A549 (cell line): Measurements from ENCODE around the gene NOD2. TPM values are rescaled to one million over a fixed set of nuclear protein-coding genes. Genes with fewer than 3 reads are reported as not detected.

ENCODE experiments used
- ATAC-seq, 2 experiments: fragments of 200-7000 bp in 1 of 2; fragments of >200 bp in 1 of 2; cut with Nextera tagmentation in 1 of 2; cut with Tn5 transposase in 1 of 2; 3 replicates each; pipeline versions ENCODE4 v1.8.0 to v1.9.1; 2018 to 2020; ENCODE audit warnings: mild to moderate bottlenecking in 1 of 2, moderate library complexity in 1 of 2
- CTCF ChIA-PET: fragments of 300-600 bp; sonication (Branson Sonifier 250); formaldehyde crosslinking; extraction: SDS; loops from one replicate; lab custom pipeline; 2021; ENCODE audit warnings: antibody characterized with exemption, inconsistent platforms; lab: Yijun Ruan, JAX
- POLR2A ChIA-PET: fragments of 350-600 bp; formaldehyde crosslinking; extraction: SDS; loops from one replicate; lab custom pipeline; 2021; ENCODE audit warnings: antibody characterized with exemption, inconsistent platforms; lab: Yijun Ruan, JAX
- DNase-seq, 2 experiments: peaks; one replicate each; pipeline versions ENCODE4 v3.0.0 to v3.0.0-alpha.2; 2011 to 2016; ENCODE audit warnings: low read depth in 1 of 2, low spot score in 1 of 2
- FAIRE-seq: peaks from 2 replicates; lab custom pipeline; 2011; peaks lifted over from hg19 to GRCh38; lab: Jason Lieb, UNC
- H3K27ac ChIP-seq, 2 experiments: fragments of >200 bp; sonication (Bioruptor Twin); formaldehyde crosslinking; 3 replicates each; pipeline ENCODE4 v1.5.1; 2016 to 2017
- H3K4me1 ChIP-seq: fragments of >200 bp; sonication (Bioruptor Twin); formaldehyde crosslinking; 3 replicates; pipeline ENCODE4 v1.6.1; 2016
- H3K4me2 ChIP-seq: fragments of >200 bp; sonication (Bioruptor Twin); formaldehyde crosslinking; 3 replicates; pipeline ENCODE4 v1.6.1; 2016
- H3K4me3 ChIP-seq: fragments of >200 bp; sonication (Bioruptor Twin); formaldehyde crosslinking; 3 replicates; pipeline ENCODE4 v1.5.1; 2016
- H3K9me3 ChIP-seq: fragments of >200 bp; sonication (Bioruptor Twin); formaldehyde crosslinking; 3 replicates; pipeline ENCODE4 v1.6.1; 2016
- BCL3 ChIP-seq: fragments of >200 bp; sonication (Bioruptor Twin); formaldehyde crosslinking; IDR thresholded peaks from 3 replicates; pipeline ENCODE4 v1.6.1; 2016
- CHD4 ChIP-seq: fragments of 200-600 bp; sonication (generic); IDR thresholded peaks from 2 replicates; pipeline ENCODE4 v1.6.1; 2016; ENCODE audit warnings: antibody characterized with exemption, mild to moderate bottlenecking, borderline replicate concordance
- ELK1 ChIP-seq: fragments of 150-350 bp; IDR thresholded peaks from 2 replicates; pipeline ENCODE4 v1.6.1; 2014; ENCODE audit warnings: low read depth, mild to moderate bottlenecking, low read length
- ESRRA ChIP-seq: fragments of 150-350 bp; IDR thresholded peaks from 2 replicates; pipeline ENCODE4 v1.6.1; 2014; ENCODE audit warnings: mild to moderate bottlenecking, low read length, borderline replicate concordance
- GATA3 ChIP-seq: IDR thresholded peaks from 2 replicates; pipeline ENCODE4 v1.6.1; 2012; ENCODE audit warnings: borderline replicate concordance
- HDAC2 ChIP-seq: fragments of 200-600 bp; sonication (generic); IDR thresholded peaks from 2 replicates; pipeline ENCODE4 v1.6.1; 2016
- HES2 ChIP-seq: fragments of >200 bp; sonication (Bioruptor Twin); formaldehyde crosslinking; IDR thresholded peaks from 2 replicates; pipeline ENCODE4 v1.6.1; 2016
- HMGXB4 ChIP-seq: fragments of 250-450 bp; sonication (Bioruptor Pico); IDR thresholded peaks from 2 replicates; pipeline ENCODE4 v1.5.0; 2021; ENCODE audit warnings: mild to moderate bottlenecking, moderate library complexity, borderline replicate concordance
- HOXB13 ChIP-seq: fragments of 250-450 bp; sonication (Bioruptor Pico); IDR thresholded peaks from 2 replicates; pipeline ENCODE4 v1.5.0; 2020; ENCODE audit warnings: low read depth, mild to moderate bottlenecking, moderate library complexity
- HOXB5 ChIP-seq: fragments of 250-450 bp; sonication (Bioruptor Pico); IDR thresholded peaks from 2 replicates; pipeline ENCODE4 v1.5.0; 2020; ENCODE audit warnings: mild to moderate bottlenecking, moderate library complexity
- JUN ChIP-seq, 2 experiments: fragments of >200 bp; sonication (Bioruptor Twin); formaldehyde crosslinking; IDR thresholded peaks; 2 replicates in 1 of 2; 3 replicates in 1 of 2; pipeline ENCODE4 v1.6.1; 2016 to 2017
- KDM1A ChIP-seq: fragments of 200-600 bp; sonication (generic); IDR thresholded peaks from 2 replicates; pipeline ENCODE4 v1.6.1; 2016; ENCODE audit warnings: low read depth, mild to moderate bottlenecking
- MAFK ChIP-seq: fragments of 450-650 bp; IDR thresholded peaks from 2 replicates; pipeline ENCODE4 v1.6.1; 2014; ENCODE audit not compliant: partially characterized antibody
- MAX ChIP-seq: IDR thresholded peaks from 2 replicates; pipeline ENCODE4 v1.6.1; 2012
- MAZ ChIP-seq: fragments of 150-350 bp; IDR thresholded peaks from 2 replicates; pipeline ENCODE4 v1.6.1; 2014; ENCODE audit warnings: antibody characterized with exemption, low read depth, low read length, borderline replicate concordance
- PHF8 ChIP-seq: fragments of 200-600 bp; sonication (generic); IDR thresholded peaks from 2 replicates; pipeline ENCODE4 v1.6.1; 2016; ENCODE audit warnings: low read depth, mild to moderate bottlenecking, antibody characterized with exemption, moderate library complexity, borderline replicate concordance
- POLR2AphosphoS2 ChIP-seq: conservative IDR thresholded peaks from 2 replicates; pipeline ENCODE4 v1.6.1; 2012; ENCODE audit warnings: low read length, improper control_type of control experiment, inconsistent platforms
- RARB ChIP-seq: fragments of 250-450 bp; sonication (Bioruptor Pico); IDR thresholded peaks from 2 replicates; pipeline ENCODE4 v1.8.0; 2021; ENCODE audit warnings: mild to moderate bottlenecking, moderate library complexity
- RFX5 ChIP-seq: fragments of 450-650 bp; IDR thresholded peaks from 2 replicates; pipeline ENCODE4 v1.7.1; 2014; ENCODE audit warnings: antibody characterized with exemption, mild to moderate bottlenecking, moderate library complexity
- RNF2 ChIP-seq: fragments of 200-600 bp; sonication (generic); IDR thresholded peaks from 2 replicates; pipeline ENCODE4 v1.6.1; 2016; ENCODE audit warnings: low read depth, mild to moderate bottlenecking, antibody characterized with exemption, moderate library complexity, borderline replicate concordance
- SREBF2 ChIP-seq: fragments of 450-650 bp; IDR thresholded peaks from 2 replicates; pipeline ENCODE4 v1.6.1; 2014; ENCODE audit warnings: mild to moderate bottlenecking, moderate library complexity
- TP53 ChIP-seq: fragments of 250-450 bp; sonication (Bioruptor Pico); IDR thresholded peaks from 2 replicates; pipeline ENCODE4 v1.5.0; 2021; ENCODE audit warnings: mild to moderate bottlenecking, moderate library complexity
- ZNF302 ChIP-seq: fragments of 250-450 bp; sonication (Bioruptor Pico); IDR thresholded peaks from 2 replicates; pipeline ENCODE4 v1.9.0; 2021; ENCODE audit warnings: inconsistent platforms, mild to moderate bottlenecking, moderate library complexity
- WGBS: methylation state at CpG from one replicate; pipeline ENCODE4 v1.1.6; 2017; ENCODE audit errors: missing lambda C conversion rate; 5-methylcytosine and 5-hydroxymethylcytosine counted together
- polyA plus RNA-seq, 4 experiments: library from polyadenylated mRNA; depleted of rRNA in 3 of 4; stranded (reverse); fragments of >200 nt; fragmentation: RNase III in 1 of 4; extraction: RNeasy Plus Mini Kit Qiagen cat#74134 plus additional on column Dnase treatment in 1 of 4; gene quantifications; 2 replicates in 3 of 4; 3 replicates in 1 of 4; pipeline ENCODE4 v1.2.3, GENCODE V29; 2011 to 2017

NOD2 gene
- polyA plus RNA-seq, 2 of the 4 experiments (the other 2 are of a cell fraction) = not detected

- 4% methylated on average over 13 of the region's 21 CpGs for WGBS
- Histone ChIP-seq H3K4me1 (peaks cover 3% of the 10 kb centered on the region; the same call in 1 of the 3 replicates), H3K9me3 (no peaks in the 10 kb centered on the region), H3K27ac (no peak overlapping the region), H3K4me3 (peak overlapping the region; percentile 45), H3K4me2 (peak overlapping the region; percentile 94)
- CTCF ChIA-PET = interaction anchor here (1.3 kb wide), 1 partner anchor 65 kb away, joined by 10 read pairs; no protein-coding TSS in a partner anchor
- TF ChIP-seq RARB (CRISPR knock-in tag) (no peak), RFX5 (no peak), HOXB13 (no peak), CHD4 (peak; percentile 96), HDAC2 (peak; percentile 87), GATA3 (no peak), ESRRA (no peak), BCL3 (no peak), ZNF302 (CRISPR knock-in tag) (no peak), KDM1A (peak; percentile 98)
- POLR2A ChIA-PET = no interaction called here
- peak in 1 of 2 experiments; percentile 10; a peak in 3 of 6 replicates for ATAC-seq
- peak in 1 of 2 experiments; percentile 9 for DNase-seq
- FAIRE-seq = no peak
Observed at GRCh38 chr16:50741225-50741780, 47.9 kb downstream of the NOD2 start.

GRCh38 chr16:50741781-50742575 is 48.6 kb downstream of the NOD2 start, which contains the start of gene CYLD:
Gene CYLD (plus strand): TSS chr16:50742086. CDS start chr16:50749699, 7,613 bp downstream.
- CTCF ChIA-PET = interaction anchor here (1.3 kb wide), 1 partner anchor 64 kb away, joined by 10 read pairs; no protein-coding TSS in a partner anchor
- ATAC-seq = peak; percentile 97 to 99
- Histone ChIP-seq H3K9me3 (no peaks in the 10 kb centered on the region), H3K4me3 (peak within 1 kb of the TSS; percentile 96), H3K4me2 (peak within 1 kb of the TSS; percentile 94), H3K4me1 (peaks cover 3% of the 10 kb centered on the region; the same call in 1 of the 3 replicates), H3K27ac (peak within 1 kb of the TSS; percentile 72 to 86)
- 0% methylated on average over 14 of the region's 93 CpGs for WGBS
- POLR2A ChIA-PET = no interaction called here
- FAIRE-seq = peak; percentile 63
- peak; percentile 10 for TF ChIP-seq MAFK
- peak; percentile 60; the same call in 1 of the 2 replicates for TF ChIP-seq RFX5
- TF ChIP-seq HMGXB4 (CRISPR knock-in tag) = no peak
- 0 out of 2 replicates have a peak, but pooled peaks have one; percentile 22 for TF ChIP-seq MAX
- TF ChIP-seq KDM1A = peak; percentile 33; the same call in 1 of the 2 replicates
- TF ChIP-seq PHF8 = peak; percentile 47; the same call in 1 of the 2 replicates
- peak in 1 of 2 experiments; percentile 44; a peak in 1 of 5 replicates for TF ChIP-seq JUN (IDR thresholded peaks at IDR 0.05)
- TF ChIP-seq SREBF2 = no peak
- no peak for TF ChIP-seq TP53
- DNase-seq = peak; percentile 98 to 99

GRCh38 chr16:50742576-50743200 is 49.3 kb downstream of the NOD2 start:
- 5% methylated on average over 28 of the region's 28 CpGs for WGBS
- Histone ChIP-seq H3K4me2 (peak overlapping the region; percentile 86), H3K9me3 (no peaks in the 10 kb centered on the region), H3K4me3 (peak overlapping the region; percentile 96), H3K27ac (peak overlapping the region; percentile 72 to 86), H3K4me1 (peaks cover 3% of the 10 kb centered on the region; the same call in 1 of the 3 replicates)
- CTCF ChIA-PET = no interaction called here
- ATAC-seq (0 out of 6 replicates have a peak, but pooled peaks of 1 of the 2 experiments have one; percentile 6), FAIRE-seq (no peak), DNase-seq (no peak)
- POLR2A ChIA-PET = no interaction called here
- no peak for TF ChIP-seq POLR2AphosphoS2
- TF ChIP-seq HOXB5 (CRISPR knock-in tag) = no peak
- TF ChIP-seq ELK1 = no peak
- peak; percentile 12; the same call in 1 of the 2 replicates for TF ChIP-seq KDM1A
- TF ChIP-seq RNF2 = no peak
- no peak for TF ChIP-seq MAZ
- TF ChIP-seq HOXB13 = no peak
- no peak for TF ChIP-seq HES2
